GM18520 (cell line): ENCODE results near the gene CDH23.

Experiments used
- ATAC-seq: cut with Tn5 transposase; IDR thresholded peaks from one replicate; pipeline ENCODE4 v1.9.1; 2021; ENCODE audit not compliant: unreplicated experiment

Gene CDH23

DNA sequence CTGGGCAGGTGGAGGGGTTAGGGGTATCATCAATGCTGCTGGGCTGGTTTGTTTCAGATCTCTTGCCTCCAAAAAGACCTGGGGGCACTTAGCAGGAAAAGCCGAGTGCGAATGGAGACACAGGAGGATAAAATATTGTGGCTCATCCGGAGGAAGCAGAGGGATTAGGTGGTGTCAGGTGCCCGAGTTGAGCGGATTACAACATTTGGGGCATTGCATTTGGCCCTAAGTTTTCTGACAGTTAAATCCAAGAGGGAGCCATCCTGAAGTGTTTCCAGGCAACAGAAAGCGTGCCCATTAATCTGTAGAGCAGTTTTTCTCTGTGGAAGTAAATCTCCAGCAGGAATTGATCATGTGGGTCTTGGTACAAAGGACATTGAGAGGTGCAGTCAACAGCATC lies 85.9 kb downstream of the CDH23 start:
- no peak for ATAC-seq

DNA sequence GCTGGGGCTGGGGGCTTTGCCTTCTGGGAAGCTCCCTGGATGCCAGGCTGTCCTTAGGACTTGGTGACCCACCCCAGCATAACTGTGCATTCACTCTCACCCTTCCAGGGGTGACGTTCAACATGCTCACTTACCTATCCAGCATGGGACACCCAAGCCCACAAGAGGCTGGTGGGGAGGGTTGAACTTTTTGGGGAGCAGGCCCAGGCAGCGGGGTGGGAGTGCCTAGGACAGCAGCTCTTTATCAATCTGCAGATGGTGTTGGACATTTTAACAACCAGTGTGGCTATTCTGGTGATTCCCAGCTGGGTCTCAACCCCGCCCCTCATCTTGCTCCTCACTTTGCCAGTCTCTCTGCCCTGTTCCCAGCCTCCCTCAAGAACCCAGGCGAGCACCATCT lies 86.4 kb downstream of the CDH23 start:
- no peak for ATAC-seq

DNA sequence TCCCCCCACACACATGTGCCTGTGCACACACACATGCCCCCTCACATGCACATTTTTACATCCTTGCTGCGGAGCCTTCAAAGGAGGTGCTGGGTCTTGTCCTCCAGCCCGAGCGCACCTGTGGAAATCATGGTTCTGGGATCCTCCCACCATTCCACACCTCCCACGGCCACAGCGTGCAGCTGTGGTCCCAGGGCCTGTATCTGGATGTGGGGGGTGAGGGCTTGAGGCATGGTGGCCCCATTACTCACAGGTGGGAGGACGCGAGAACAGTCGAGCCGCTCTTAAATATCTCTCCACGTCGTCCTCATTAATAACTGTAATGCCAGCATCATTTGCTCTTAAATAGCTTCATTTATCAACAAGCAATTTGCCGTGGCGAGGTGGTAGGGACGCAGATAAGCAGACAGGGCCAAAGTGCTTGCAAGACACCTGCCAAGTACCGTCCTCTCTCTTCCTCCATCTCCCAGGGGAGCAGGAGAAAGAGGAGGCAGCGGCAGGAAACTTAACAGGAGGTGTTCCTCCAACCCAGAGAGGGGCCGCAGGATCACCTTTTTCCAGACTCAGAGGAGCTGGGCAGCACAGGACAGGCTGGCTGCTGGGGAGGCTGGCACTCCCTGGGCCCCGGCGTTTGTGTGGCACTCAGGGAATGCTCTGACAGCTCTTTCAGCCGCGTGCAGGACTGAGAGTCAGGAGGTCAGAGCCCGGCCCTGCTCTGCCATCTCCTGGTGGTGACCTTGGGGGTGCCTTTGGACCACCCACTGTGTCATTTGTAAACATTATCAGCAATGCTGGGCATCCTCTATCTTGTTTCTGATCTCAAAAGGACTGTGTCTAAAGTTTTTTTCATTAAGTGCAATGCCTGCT lies 87.4 kb downstream of the CDH23 start:
- no peak for ATAC-seq

DNA sequence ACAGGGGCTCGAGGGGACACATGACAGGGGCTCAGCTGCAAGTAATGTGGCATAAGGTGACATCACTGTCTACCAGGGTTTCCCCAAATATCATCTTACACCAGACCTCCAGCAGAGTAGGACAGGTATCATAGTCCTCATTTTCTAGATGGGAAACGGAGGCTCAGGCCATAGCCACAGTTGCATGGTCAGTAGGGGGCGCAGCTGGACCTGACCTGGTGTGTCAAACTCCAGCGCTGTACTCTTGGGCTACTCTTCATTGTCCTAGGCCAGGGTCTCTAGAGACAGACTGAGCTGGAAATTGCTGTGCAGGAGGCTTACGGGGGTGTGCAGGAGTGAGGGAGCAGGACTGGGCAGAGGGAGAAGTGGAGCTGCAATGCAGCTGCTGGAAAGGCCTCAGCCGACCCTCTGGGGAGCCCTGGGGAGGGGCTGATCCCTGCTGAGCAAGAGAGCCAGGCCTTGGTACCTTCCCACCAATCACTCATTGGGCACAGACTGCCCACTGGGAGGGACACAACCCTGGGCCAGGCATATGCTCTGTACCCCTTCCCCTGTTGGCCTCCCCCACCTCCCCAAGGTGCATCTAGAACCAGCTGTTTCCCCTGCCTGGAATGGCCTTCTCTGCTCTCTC lies 89.9 kb downstream of the CDH23 start:
- no peak for ATAC-seq

DNA sequence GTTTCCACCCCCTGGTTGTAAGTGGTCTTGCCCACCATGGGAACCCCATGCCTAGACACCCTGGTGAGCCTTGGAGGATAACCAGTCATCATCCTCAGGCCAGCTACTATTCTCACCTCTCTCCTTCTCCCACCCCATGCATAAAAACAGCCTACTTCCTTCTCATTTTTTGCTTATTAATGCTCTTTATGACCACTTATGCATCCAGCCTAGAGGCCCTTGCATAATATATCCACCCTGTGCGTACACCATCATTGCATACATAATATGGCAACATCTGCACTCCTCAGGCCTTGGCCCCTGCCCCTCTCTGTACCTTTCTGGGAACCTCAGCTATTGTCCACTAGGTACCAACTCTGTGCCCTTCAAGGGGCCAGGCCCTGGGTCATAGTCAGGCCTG lies 91.0 kb downstream of the CDH23 start:
- ATAC-seq: no peak

DNA sequence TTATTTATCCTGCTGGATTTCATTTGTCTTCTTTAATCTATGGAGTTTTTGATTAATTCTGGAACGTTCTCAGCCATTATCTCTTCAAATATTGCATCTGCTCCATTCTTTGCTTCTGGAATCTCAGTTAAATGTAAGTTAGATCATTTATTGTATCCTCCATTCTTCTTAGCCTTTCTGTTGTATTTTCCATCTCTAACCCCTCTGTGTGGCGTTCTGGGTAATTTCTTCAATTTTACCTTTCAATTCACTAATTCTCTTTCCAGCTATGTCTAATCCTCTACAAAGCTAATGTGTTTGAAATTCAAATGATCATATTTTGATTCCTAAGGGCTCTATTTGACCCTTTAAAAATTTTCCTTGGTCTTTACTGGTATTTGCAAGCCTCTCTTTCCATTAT lies 92.4 kb downstream of the CDH23 start:
- ATAC-seq: no peak

DNA sequence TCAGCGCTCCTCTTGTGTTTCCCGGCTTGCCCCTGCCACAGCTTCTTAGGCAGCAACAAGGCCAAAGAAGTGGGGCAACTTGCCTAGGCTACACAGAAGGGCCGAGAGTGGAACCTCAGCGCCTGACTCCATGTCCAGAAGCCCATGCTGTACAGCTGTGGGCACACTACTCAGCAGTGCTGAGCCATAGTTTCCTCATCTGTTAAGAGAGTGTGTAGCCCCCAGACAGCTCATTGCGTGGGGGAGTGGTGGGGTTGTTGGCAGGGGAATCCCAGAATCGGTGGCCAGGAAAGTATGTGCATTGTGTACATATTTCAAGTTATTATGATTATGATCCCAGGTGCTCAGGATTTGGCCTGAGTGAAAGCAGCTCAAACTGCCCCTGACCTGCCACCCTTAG lies 96.2 kb downstream of the CDH23 start:
- no peak for ATAC-seq

DNA sequence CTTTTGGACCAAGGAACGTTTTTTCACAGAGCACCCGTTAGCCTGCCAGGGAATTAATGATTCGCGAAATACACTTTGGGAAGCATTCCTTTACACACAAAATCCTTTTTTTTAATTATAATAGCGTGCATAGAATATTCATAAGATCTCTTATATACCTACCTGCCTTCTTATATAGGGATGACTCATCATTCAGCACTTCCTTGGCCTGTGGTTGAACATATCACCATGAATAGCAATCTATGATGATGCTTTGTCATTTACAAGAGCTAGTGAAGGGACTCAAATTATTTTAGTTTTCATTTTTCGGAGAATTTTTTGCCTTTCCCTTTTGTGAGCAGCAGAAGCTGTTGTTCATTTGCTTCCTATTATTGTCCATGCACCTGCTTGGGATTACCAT lies 97.0 kb downstream of the CDH23 start:
- ATAC-seq: no peak

DNA sequence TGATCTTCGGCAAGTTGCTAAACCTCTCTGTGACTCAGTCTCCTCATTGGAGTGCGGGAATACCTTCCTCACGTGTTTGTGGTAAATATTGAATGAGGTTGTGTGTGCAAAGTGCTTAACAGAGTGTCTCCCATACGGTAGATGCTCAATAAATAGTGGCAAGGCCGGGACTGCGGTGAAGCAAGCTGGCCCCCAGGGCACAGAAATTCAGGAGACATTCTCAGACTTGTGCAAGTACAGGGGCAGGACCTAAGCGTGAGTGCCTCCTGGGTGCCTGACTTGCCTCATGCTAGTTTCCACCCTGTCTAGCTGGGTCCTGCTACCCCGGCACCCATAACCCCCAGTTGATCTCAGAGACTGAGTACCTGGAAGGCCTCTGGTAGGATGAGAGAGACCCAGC lies 97.8 kb downstream of the CDH23 start:
- ATAC-seq: no peak

DNA sequence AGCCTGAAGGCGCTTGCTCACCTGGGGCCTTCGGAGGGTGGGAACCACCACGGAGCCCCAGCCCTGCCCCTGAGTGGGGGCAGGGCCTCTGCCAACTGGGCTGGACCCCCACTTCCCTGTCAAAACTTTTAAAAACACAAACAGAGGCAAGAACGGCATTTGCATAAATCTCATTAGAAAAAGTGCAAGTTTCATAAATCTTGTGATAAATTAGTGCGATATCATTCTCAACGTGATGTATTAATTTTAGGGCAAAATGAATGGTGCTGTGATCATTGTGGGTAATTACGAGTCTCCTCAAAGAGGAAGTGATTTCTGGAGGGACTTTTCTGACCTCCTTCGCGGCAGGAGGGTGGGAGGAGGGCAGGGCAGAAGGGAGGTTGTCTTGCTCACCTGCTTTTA lies 98.3 kb downstream of the CDH23 start:
- ATAC-seq: no peak

DNA sequence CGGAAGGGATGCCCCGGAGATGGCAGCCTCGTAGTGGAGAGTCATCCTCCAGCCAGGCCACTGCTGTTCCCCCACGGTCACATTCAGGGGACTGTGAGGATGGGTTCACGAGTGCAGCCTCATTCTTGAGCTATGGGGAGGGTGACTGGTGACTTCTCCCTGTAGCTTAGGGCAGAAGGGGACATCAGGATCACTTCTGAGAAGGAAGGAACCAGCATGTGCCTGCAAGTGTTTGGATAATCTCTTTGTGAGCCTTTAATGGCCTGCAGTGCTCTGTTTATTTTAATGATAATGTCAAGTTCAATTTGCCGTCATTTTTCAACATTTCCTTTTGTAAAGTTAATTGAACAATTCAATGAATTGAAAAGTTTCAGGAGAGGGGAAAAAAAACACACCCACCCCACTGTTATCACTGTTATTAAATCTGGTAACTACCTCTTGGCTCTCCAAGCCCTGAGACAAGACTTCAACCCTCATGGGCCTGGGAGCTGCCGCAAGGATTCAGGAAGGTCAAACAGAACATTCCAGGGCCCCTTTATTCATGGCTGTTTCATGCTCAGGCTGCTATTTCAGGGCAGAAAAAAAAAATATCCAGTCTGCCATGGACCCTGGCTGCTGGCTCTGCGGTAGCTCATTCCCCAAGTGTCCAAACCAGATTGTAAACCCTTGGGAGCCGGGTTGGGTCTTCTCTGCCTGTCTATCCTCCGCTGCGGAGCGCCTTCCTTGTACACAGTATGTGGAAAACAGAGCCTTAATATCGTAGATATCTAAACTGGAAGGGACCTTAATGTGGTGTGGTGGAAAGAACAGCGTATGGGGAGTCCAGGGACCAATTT lies 100.4 kb downstream of the CDH23 start:
- no peak for ATAC-seq

DNA sequence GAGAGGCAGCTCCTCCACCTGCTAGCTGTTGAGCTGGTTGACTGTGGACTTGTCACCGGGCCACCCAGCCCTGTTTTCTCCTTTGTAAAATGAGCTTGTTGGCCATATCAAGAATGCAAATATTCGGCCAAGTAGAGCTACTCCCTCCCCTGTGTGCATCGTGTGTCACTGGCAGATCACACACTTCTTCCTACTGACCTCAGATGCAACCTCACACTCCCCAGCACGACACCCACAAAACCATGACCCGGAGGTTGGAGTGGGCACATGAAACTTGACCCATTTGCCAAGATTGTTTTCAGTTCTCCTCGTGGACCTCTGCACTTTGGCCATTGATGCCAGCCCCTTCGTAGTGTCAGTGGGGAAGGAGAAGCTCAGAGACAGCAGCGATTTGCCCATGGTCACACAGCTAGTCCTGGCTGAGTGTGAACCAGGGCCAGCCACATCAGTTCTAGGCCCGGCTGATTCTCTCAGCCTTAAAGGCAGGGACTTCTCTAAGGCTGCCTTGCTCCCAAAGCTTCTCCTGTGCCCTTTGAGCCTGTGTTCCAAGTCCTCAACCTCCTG lies 101.1 kb downstream of the CDH23 start:
- ATAC-seq: no peak

DNA sequence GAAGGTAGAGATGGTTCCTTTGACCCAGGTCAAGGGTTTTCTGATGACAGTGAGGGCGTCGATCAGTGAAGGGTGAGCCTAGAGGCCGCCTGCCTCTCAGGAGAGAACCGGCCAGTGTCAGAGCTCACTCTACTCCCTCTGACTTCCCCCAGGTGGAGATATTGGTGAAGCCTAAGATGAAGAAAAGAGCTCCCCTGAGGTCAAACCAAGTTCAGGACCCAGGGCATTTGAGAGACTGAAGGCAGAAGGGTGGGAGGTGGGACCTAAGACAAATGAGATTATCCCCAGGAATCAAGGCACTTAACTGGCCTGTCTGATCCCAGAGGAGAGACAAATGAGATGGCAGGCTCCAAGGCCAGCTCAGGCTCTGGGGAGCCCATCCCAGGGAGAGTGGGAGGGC lies 104.7 kb downstream of the CDH23 start:
- no peak for ATAC-seq

DNA sequence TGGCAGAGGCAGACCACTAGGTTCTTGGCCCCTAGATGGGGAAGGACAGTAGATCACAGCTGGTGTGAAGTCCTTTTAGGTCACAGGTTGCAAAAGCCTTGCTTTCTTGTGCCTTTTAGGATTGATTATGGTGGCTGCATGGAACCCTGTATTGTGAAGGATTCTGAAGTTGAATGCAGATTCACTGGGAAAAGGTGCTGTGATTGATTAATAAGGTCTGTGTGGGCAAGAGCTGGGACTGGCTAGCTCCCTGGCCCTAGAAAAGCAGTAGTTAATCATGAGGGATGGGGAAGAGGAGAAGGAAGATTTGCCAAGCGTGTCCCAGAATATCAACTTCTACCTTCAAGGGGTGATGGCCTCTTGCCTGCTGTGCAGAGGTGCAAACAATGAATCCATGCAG lies 105.5 kb downstream of the CDH23 start:
- no peak for ATAC-seq

DNA sequence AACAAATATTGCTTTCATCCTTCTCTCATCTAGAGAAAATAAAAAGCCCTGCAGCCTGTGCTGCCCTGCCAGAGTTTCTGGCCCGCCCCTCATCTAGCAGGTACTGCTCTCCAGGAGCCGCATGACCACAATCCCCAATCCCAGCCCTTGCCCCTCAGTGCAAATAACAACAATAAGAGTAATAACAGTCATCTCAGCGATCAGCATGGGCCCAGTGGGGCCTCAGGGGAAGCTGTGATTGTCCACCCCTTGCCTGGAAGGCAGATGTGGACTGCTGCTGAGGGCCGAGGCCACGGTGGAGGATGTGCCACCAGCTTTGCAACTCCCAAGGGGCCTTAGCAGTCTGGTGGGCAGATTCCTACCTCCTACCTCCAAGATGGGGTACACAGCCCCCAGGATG lies 106.1 kb downstream of the CDH23 start:
- ATAC-seq: no peak

DNA sequence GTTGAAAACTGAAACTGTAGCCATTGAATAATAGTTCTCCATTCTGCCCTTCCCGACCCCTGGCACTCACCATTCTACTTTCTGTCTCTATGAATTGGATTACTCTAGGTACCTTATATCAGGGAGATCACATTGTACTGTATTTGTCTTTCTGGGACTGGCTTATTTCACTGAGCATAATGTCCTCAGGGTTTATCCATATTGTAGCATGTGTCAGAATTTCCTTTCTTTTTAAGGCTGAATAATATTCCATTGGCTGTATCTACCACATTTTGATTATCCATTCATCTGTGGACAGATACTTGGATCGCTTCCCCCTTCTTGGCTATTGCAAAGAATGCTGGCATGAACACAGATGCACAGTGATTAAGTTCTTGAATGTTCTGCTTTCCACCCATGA lies 107.4 kb downstream of the CDH23 start:
- ATAC-seq: no peak

DNA sequence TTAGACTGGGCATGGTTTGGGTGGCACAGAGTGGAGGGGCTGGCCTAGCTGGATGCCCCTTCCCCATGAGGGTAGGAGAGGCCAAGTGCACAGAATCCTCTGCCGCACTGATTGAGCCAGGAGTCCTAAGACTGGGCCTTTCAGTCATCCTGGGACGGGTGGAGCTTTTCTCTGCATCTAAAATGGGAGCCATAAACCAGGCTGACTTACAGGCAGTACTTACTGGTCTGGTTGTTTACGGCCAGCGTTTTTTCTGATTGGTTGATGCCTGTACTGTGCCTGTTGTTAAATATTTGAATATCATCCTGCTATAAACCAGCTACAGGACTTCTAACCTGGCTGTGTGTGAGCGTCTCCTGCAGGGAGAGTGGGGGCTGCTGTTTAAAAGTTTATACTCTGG lies 107.8 kb downstream of the CDH23 start:
- no peak for ATAC-seq

DNA sequence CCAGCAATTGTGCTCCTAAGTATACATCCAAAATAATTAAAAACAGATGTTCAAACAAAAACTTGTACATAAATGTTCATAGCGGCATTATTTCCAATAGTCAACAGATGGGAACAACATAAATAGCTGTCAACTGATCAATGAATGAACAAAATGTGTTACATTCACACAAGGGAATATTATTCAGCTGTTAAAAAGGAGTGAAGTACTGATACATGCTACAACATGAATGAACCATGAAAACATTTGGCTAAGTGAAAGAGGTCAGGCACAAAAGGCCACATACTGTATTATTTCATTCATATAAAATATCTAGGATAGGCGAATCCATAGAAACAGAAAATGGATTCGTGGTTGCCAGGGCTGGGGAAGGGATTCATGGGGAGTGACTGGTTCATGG lies 109.1 kb downstream of the CDH23 start:
- ATAC-seq: no peak

DNA sequence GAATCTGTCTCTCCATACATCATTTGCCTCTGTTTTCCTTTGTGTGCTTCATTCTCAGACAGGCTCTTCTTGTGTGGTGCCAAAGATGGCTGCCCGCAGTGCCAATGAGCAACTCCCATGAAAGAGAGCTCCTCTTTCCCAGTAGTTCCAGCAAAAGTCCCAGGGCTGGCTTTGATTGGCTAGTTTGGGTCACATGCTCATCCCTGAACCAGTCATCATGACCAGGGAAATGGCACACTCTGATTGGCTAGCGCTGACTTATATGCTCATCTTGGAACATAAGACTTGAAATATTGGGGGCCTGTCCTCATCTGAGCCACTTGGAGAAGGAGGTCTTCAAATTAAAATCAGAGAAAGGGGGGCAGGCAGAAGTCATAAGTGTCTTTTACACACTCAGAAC lies 112.7 kb downstream of the CDH23 start:
- no peak for ATAC-seq

DNA sequence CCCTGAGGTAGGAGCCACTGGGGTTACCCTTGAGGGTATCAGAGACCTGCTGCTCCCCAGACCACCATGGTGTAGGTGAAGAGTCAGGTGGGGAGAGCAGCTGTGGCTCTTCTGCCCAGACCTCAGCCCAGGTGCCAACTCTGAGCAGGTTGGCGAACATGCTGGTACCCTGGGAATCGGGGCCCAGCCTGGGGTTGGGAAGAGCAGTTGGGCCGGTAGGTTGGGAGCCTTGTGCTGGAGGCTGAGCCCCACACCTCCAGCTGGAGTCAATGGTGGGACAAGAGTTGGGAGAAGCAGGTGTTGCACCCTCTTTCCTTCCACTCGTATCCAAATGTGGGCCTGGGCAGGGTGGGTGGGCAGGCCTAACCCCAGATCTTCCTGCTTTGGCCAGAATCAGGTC lies 114.5 kb downstream of the CDH23 start:
- no peak for ATAC-seq

DNA sequence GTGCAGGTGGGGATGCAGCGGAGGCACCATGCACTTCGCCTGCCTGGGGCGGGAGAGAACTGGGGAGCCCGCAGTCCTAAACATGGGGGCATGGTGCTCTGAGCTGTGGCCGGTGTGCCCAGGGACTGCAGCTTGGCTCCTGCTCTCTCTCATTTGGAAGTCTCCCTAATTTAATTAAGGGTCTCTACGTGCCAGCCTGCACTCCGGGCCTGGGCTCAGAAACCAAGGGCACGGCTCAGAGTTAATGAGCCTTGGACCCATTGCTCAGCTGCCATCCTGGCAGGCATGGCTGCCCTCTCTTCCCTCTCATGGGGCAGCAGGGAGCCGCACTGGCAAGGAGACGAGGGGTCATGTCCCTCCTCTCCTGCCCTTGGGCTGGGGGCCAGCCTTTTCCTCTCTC lies 115.6 kb downstream of the CDH23 start:
- no peak for ATAC-seq
